HEK293 (cell line): ENCODE data around the gene QDPR.

Experiments
- REPIN1 ChIP-seq: fragments of 450-650 bp; formaldehyde crosslinking; IDR thresholded peaks from 2 replicates; pipeline ENCODE4 v1.5.1; 2017; ENCODE audit warnings: missing biosample characterization, missing genetic modification characterization, low read depth
- ZFHX2 ChIP-seq: fragments of 450-650 bp; formaldehyde crosslinking; conservative IDR thresholded peaks from 2 replicates; pipeline ENCODE4 v1.5.1; 2016; ENCODE audit warnings: missing biosample characterization, missing genetic modification characterization

- TF ChIP-seq ZFHX2 (tag by site-specific recombination) (no peak), REPIN1 (tag by site-specific recombination) (no peak)
Observed at GRCh38 chr4:17552427-17552826, 40.5 kb upstream of the QDPR start.
